ENCODE measurements around the gene TBCD. TPM values are rescaled to one million over a fixed set of nuclear protein-coding genes. Genes with fewer than 3 reads are reported as not detected.
"Not testable (repeated sequence)": the region's sequence is repeated elsewhere in the genome, so short reads cannot be mapped to it uniquely, and the experiment has no call there.

The TBCD gene
- polyA plus RNA-seq, 1 donor: 76.4 TPM

DNA sequence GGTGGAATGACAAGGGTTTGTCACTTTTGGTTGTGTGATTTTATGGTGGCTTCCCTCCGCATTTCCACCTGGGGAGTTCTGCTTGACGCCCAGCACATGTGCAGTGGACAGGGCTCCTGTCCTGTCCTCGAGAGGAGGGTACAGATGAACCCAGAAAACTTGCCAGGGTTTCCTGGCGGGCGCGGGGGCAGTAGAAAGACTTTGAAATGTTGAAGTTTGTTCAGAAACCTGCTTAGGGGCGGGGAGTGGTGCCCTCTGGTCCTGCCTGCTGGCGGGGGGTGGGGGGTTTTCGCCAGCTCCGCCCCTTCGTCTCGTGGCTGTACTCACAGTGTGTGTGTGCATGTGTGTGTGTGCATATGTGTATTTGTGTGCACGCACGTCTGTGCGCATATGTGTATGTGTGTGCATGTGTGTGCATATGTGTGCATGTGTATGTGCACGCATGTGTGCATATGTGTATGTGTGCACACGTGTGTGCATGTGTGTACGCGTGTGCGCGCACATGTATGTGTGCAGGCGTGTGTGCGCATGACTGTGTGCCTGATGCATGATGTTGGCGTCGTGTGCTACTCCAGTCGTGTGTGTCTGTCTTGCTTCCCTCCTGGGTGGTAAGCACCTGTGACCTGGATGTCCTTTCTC, 28.6 kb upstream of the TBCD start:
- DNase-seq: no peak

DNA sequence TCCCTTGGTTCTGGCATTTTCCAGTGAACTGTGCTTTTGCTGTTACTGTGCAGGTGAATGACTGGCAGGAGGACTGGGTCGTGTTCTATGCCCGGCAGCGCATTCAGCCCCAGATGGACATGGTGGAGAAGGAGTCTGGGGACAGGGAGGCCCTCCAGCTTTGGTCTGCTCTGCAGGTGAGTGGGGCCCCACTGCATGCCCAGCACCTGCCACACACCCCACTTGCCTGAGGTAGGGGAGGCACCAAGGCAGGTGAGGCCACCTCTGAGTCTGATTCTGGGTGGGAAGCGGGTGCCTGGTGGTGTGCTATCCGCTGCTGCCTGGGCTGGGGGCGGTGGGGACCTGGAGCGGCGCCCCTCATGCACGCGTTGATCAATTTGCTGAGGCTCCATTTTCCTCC, 25.4 kb upstream of the TBCD start:
- DNase-seq: no peak

DNA sequence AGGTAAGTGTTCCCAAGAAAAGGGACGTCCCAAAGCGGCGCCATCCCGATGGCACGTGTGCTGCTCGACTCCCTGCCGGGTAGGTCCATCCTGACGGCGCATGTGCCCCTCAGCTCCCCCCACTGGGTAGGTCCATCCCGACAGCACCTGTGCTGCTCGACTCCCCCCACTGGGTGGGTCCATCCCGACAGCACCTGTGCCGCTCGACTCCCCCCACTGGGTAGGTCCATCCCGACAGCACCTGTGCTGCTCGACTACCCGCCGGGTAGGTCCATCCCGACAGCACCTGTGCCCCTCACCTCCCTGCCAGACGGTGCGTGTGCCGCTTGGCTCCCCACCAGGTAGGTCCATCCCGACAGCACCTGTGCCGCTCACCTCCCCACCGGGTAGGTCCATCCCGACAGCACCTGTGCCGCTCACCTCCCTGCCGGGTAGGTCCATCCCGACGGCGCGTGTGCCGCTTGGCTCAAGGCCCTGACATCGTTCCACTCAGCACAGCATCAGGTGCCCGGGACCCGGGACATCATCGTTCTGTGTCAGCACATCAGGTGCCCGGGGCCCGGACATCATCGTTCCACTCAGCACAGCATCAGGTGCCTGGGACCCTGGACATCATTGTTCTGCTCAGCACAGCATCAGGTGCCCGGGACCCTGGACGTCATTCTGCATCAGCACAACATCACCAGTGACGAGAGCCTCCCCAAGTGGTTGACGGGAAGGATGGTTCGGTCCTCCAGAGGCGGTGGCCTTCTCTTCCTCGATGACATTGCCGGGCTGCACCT, 22.2 kb upstream of the TBCD start:
- no peak for DNase-seq

DNA sequence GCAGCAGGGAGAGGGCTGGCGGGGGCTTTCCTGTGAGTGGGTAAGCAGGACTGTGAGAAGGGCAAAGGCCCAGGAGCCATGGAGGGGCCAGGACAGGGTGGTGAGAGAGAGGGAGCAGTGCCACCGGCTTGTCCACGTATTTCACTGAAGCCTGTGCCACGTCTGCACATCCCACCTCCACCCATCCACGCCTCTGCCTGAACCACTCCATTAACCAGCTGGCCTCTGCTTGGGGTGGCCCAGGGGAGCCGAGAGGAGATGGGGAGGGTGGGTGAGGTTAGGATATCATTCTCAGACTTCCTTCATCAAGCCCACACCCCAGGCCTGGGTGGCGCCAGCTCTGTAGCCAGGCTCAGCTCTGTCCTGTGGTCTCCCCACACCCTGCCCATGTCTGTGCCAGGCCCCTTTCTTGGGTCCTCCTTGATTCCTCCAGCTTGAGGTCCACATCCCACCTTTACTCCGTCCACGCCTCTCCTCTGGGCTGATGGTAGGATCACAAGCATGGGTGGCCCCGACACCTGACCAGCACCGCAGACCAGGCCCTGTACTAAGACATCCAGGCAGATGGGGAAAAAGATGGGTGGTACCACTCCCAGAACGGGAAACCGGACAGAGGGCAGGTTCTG, 19.6 kb upstream of the TBCD start:
- DNase-seq: no peak

DNA sequence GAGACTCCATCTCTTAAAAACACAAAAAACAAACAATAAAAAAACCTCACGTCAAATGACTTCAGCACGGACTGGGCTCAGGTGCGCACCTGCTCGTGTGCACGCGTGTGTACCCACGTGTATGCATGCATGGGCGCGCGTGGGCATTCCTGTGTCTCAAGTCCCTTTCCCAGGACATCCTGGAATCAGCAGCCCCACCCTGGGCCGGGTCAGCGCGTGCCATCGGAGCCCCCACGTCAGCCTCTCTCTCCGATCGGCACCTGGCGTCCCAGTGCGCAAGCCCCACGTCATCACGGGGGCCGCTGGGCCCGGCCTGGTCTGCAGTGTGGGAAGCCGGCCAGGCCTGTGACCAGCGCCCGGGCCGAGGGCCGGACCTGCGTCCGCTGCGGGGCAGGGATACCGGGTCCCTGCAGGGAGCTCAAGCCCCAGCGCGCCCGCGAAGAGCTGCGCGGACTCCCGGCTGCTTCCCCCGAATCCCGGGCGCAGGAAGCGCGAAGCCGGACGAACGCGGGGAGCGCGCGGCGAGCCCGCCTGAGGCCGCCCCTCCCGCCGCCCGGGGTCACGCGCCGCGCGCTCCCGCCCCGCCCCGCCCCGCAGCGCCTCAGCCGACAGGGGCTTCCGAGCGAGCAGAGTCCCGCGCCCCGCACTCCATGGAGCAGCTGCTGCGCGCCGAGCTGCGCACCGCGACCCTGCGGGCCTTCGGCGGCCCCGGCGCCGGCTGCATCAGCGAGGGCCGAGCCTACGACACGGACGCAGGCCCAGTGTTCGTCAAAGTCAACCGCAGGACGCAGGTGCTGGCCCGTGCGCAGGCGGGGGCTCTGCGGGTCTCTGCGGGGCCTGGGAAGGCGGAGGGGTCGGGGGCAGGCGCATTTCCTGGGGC, 16.6 kb upstream of the TBCD start, which contains the start of gene FN3K:
FN3K (plus strand) TSS at position 629 of the 880 bp plus-strand sequence; CDS start at position 651, 22 bp downstream.
- DNase-seq: peak; percentile 62

DNA sequence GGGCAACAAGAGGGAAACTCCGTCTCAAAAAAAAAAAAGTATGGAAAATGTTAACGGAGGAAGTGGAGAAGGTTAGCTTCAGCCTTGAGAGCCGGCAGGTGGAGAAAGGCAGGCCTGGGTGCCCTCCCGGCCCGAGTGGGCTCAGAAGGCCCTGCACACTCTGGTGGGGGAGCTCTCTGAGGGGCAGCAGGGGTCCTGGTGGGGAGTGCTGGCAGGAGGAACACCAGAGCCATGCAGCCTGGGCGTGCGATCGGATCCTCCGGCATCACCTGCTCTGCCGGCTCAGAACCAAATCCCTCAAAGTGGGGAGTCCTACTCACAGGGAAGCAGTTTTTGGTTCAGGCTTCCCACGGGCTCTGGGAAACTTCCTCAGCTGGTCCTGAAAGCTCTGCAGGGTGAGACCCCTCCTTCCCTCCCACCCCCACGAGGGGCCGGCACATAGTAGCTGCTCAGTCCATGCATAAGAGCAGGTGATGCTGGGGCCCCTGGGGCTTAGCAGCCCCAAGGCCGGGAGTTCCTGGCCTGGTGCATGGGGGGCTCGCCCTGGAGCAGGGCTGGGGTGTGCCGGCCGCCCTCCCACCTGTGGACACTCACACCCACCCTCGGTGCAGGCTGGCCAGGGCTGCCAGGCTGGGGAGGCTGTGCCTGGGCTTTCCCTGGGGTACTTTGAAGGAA, 15.2 kb upstream of the TBCD start:
- no peak for DNase-seq

DNA sequence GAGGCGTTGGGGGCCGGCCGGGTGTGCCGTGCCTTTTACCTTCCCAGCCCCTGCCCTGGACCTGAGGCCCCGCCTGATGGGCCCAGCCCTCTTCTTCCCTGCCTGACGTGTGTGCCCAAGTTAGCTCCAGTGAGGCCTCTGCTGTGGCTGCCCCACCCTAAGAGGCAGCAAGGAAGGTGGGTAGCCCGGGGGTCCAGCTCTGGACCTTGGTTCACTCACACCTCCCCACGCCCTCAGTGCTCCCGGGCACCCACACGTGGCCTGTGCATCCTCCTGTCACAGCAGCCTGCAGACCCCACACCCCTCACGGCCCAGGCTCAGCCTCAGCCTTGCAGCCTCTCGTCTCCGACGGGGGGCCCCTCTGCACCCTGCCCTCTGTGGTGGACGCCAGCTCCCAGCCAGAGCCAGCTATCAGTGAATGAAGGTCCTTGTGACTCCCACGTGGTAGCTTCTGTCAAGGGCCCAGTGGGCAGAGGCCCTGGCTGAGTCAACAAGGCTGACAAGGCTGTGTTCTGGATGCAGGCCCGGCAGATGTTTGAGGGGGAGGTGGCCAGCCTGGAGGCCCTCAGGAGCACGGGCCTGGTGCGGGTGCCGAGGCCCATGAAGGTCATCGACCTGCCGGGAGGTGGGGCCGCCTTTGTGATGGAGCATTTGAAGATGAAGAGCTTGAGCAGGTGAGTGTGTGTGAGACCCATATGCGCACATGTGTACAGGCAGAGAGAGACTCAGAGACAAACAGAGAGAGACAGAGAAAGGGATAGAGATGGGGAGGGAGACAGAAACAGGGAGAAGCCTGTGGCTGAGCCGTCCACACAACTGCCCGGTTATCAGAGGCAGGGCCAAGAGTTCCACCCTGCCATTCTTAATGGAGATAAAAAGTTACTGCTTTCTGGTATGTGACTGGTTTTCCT, 13.6 kb upstream of the TBCD start:
- no peak for DNase-seq

DNA sequence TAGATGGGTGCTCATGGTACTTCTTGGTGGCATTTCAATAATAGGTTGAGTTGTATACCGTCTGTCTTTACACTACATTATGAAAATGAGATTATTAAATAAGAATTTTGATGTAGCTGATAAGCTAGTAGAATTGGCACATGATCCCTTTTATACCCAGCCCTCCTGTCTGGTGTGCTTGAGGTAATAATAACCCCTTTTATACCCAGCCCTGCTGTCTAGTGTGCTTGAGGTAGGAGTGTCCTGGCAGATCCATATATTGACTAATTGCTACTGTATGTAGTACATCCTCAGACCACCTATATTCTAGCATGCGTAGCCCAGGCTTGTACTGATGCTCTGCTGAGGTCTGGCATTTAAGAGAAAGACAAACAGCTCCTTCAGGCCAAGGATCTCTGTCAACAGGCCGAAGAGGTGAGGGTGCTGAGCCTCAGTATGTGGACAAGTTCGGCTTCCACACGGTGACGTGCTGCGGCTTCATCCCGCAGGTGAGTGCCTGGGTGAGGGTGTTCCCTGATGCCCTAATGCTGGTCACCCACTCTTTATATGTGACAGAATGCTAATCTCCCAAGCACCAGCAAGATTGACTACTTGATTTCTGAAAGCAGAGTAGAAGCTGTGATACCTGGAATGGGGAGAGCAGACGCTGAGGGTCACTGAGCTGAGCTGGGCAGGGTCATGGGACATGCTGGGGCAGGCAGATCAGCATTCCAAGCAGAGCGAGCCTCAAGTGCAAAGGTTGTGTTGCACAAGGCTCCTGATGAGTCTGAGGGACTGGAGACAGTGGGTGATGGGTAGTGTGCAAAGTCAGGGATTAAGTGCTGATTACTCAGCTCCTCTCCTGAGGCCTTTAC, 10.7 kb upstream of the TBCD start:
- DNase-seq: no peak

DNA sequence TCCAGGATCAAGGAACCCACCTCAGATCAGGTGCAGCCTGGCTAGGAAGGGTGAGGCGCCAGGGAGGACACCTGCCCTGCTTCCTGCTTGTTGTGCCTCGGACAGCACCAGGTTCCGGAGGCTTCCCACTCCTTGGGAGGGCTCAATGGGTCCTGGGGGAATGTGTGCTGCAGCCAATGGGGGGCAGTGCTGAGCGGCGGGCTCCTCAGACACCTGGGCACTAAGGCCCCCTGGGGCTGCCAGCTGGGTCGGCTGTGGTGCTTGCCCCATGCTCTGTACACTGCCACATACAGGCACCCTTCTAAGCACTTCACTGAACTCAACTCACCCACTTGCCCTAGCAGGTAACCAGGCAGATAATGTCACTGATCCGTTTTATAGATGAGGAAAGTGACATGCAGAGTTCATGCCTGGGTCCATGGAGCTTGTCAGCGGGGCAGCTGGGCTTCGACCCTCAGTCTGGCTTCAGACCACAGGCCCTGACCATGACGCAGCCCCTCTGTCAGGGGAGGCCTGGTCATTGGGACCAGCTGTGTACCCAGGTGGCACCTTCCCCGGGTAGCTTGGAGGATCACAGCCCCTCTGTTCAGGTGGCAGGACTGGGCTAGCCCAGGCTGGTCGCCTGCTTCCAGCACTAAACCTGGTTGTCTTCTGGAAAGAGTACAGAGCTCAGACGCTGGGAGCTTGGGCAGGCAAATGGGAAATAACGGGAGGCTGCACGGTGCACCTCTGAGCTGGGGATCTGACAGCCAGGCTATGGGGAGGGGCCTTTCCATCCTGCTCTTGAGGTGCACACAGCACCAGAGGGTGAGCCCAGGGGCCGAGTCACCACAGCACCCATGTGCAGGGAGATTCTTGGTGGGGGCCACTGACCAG, 8.3 kb upstream of the TBCD start:
- DNase-seq: no peak

DNA sequence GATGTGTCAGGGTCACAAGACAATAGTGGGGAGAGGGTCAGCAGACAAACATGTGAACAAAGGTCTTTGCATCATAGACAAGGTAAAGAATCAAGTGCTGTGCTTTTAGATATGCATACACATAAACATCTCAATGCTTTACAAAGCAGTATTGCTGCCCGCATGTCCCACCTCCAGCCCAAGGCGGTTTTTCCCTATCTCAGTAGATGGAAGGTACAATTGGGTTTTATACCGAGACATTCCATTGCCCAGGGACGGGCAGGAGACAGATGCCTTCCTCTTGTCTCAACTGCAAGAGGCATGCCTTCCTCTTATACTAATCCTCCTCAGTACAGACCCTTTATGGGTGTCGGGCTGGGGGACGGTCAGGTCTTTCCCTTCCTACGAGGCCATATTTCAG, 7.1 kb upstream of the TBCD start:
- DNase-seq: not testable (repeated sequence)

DNA sequence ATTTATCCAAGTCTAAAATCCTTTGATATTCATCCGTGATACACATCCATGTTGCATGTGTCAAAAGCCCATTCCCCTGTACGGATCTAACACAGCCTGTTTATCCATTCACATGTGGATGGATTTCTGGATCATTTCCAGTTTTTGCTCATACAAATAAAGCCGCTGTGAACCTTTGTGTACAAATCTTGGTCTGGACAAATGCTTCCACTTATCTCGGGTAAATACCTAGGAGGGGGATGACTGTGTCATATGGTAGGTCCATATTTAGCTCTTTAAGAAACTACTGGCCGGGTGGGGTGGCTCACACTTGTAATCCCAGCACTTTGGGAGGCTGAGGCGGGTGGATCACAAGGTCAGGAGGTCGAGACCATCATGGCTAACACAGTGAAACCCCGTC, 6.3 kb upstream of the TBCD start:
- DNase-seq: no peak

DNA sequence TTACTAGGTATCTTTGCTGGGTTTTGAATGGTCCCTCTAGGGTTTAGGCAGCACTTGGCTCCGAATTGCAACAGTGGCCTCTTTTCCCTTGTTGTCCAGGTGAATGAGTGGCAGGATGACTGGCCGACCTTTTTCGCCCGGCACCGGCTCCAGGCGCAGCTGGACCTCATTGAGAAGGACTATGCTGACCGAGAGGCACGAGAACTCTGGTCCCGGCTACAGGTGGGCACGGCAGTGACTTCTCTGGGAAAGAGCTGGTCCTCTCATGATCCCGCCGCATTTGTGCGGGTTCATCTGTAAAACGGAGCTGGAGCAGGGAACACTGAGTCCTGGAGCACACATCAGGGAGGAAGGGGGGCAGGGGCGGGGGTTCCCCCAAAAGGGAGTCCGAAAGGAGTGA, 3.1 kb upstream of the TBCD start:
- no peak for DNase-seq

DNA sequence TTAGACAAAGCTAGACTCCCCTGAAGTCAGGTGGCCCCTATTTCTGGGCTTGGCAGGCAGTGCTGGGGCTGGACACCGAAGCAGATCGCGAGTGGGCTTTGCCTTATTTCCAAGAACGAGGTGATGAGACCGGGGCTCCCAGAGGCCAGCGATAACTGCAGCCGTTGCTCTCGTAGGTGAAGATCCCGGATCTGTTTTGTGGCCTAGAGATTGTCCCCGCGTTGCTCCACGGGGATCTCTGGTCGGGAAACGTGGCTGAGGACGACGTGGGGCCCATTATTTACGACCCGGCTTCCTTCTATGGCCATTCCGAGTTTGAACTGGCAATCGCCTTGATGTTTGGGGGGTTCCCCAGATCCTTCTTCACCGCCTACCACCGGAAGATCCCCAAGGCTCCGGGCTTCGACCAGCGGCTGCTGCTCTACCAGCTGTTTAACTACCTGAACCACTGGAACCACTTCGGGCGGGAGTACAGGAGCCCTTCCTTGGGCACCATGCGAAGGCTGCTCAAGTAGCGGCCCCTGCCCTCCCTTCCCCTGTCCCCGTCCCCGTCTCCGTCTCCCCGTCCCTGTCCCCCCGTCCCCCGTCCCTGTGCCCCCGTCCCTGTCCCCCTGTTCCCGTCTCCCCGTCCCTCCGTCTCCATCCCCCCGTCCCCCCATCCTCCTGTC, 1.5 kb upstream of the TBCD start:
- no peak for DNase-seq

DNA sequence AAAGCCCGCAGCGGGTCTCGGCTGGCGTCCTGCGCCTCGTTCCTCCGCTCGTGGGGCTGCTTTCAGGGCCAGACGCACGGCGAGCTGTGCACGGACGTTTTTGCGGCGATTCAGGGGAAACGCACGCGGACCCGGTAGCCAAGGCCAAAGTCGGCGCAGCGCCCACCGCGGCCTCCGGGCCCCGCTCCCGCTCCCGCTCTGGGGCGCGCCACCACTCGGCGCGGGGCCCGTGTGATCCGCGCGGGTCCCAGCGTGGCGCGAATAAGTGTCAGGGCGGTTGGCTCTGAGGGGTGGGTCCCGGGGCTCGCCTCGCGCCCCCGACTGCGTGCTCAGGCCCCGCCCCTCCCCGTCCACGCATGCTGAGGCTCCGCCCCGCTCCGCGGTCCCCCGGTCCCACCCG, 694 bp upstream of the TBCD start:
- peak; percentile 31 for DNase-seq

DNA sequence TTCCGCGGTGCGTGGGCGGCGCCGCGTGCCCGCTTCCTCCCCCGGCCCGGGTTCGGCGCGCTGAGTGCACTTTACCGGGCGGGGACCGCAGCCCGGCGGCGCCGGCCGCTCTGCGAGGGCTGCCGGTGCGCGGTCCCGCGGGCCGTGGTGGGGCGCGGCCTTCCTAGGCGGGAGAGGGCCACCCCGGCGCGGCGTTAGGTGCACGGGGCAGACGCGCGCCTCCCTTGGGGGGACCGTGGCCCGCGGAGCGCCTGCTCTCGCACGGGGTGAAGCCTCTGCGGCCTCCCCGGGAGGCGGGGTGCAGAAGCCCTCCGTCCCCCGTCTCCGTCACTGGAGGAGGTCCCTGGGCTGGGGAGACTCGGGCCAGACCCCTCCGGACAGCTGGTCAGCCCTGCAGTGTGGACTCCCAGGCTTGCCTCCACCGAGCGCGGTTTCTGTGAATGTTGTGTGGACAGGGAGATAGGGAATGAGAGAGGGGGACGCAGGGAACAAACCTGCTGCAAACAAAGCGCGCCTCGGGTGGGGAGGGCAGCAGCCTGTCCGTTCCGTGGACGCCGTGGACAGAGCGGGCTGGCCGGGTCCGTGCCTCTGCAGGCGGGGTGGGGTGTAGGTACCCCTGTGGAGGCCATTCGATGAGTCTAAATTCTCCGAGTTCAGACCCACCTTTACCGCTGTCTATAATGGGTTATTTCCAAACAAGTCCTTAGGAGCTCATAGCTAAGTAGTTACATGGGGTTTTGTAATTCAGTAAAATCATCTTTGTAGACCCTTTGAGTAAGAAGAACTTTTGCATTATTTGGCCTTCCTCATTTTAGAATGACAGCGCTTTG, 721 bp downstream of the TBCD start:
- no peak for DNase-seq

DNA sequence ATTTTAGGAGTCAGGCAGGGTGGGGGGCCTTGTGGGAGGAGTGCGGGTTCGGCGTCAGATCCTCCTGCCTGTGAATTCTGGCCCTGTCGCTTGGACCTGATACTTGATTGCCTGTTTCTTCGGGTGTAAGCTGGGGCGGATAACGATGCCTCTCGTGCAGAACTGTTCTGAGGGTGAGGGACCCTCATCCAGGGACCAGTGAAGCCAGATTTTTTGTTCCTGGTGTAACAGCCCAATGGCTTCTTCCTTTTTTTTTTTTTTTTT, 1.3 kb downstream of the TBCD start:
- DNase-seq: no peak
